H1 (cell line): ENCODE data around the gene KRTAP29-1. TPM values are rescaled to one million over a fixed set of nuclear protein-coding genes. Genes with fewer than 3 reads are reported as not detected.

Experiments used
- CTCF ChIA-PET: fragments of 300-600 bp; sonication (Branson Sonifier 250); formaldehyde crosslinking; loops from one replicate; lab custom pipeline; 2021; ENCODE audit not compliant: partially characterized antibody; lab: Charles Lee
- POLR2A ChIA-PET: fragments of 300-600 bp; sonication (Branson Sonifier 250); formaldehyde crosslinking; loops from one replicate; lab custom pipeline; 2021; ENCODE audit warnings: inconsistent platforms; ENCODE audit not compliant: partially characterized antibody; lab: Charles Lee
- DNase-seq, 2 experiments: peaks; one replicate each; pipeline versions ENCODE4 v3.0.0 to v3.0.0-alpha.2; 2010 to 2022; ENCODE audit warnings: low spot score in 2 of 2, low read depth in 1 of 2, mixed read lengths in 1 of 2
- FAIRE-seq: peaks from 2 replicates; lab custom pipeline; 2011; peaks lifted over from hg19 to GRCh38; lab: Jason Lieb, UNC
- H2AFZ ChIP-seq: 2 replicates; pipeline ENCODE4 v1.8.1; 2012; ENCODE audit warnings: low read length, inconsistent platforms
- H2AK5ac ChIP-seq: 2 replicates; pipeline ENCODE4 v1.6.1; 2013; ENCODE audit warnings: low read depth, low read length
- H2BK120ac ChIP-seq: replicated peaks from 2 replicates; pipeline ENCODE3; 2013; ENCODE audit warnings: low read depth, low read length, inconsistent platforms
- H2BK12ac ChIP-seq: 2 replicates; pipeline ENCODE4 v1.6.1; 2013; ENCODE audit warnings: low read depth, low read length
- H2BK15ac ChIP-seq: 2 replicates; pipeline ENCODE4 v1.6.1; 2013; ENCODE audit warnings: low read length
- H2BK20ac ChIP-seq: 2 replicates; pipeline ENCODE4 v1.6.1; 2013; ENCODE audit warnings: low read length
- H2BK5ac ChIP-seq: 2 replicates; pipeline ENCODE4 v1.6.1; 2013; ENCODE audit warnings: low read depth, low read length
- H3K14ac ChIP-seq: 2 replicates; pipeline ENCODE4 v1.6.1; 2013; ENCODE audit warnings: inconsistent platforms; ENCODE audit not compliant: insufficient read length
- H3K18ac ChIP-seq: 2 replicates; pipeline ENCODE4 v1.6.1; 2013; ENCODE audit warnings: low read length; ENCODE audit errors: extremely low read depth
- H3K23ac ChIP-seq: 2 replicates; pipeline ENCODE4 v1.6.1; 2013; ENCODE audit warnings: inconsistent platforms; ENCODE audit not compliant: insufficient read length
- H3K23me2 ChIP-seq: 2 replicates; pipeline ENCODE4 v1.6.1; 2013; ENCODE audit warnings: low read depth, low read length
- H3K27ac ChIP-seq: 2 replicates; pipeline ENCODE4 v1.6.1; 2011; ENCODE audit warnings: low read depth, low read length, inconsistent platforms
- H3K27me3 ChIP-seq, 4 experiments: replicated peaks in 1 of 4; 1 replicate in 1 of 4; 2 replicates in 3 of 4; pipeline versions ENCODE4 v1.6.1 to v1.8.1; 2011 to 2013; ENCODE audit warnings: low read length in 3 of 4, mild to moderate bottlenecking in 3 of 4, inconsistent platforms in 2 of 4, mixed read lengths in 2 of 4, moderate library complexity in 1 of 4; ENCODE audit not compliant: control insufficient read depth in 3 of 4, insufficient read depth in 3 of 4; ENCODE audit errors: extremely low read depth in 1 of 4
- H3K36me3 ChIP-seq, 4 experiments: 2 replicates each; pipeline versions ENCODE4 v1.6.1 to v1.8.1; 2011 to 2013; ENCODE audit warnings: mild to moderate bottlenecking in 4 of 4, low read length in 3 of 4, moderate library complexity in 2 of 4, control low read depth in 1 of 4, inconsistent platforms in 1 of 4; ENCODE audit not compliant: insufficient read depth in 4 of 4, control insufficient read depth in 2 of 4
- H3K4ac ChIP-seq: replicated peaks from 2 replicates; pipeline ENCODE3; 2013; ENCODE audit warnings: low read length, low read depth, mixed read lengths, inconsistent platforms; ENCODE audit not compliant: insufficient read length
- H3K4me1 ChIP-seq, 4 experiments: replicated peaks in 1 of 4; 1 replicate in 1 of 4; 2 replicates in 3 of 4; pipeline versions ENCODE4 v1.6.1 to v1.8.1; 2011 to 2013; ENCODE audit warnings: low read length in 3 of 4, inconsistent platforms in 2 of 4, mixed read lengths in 1 of 4; ENCODE audit not compliant: insufficient read depth in 4 of 4, control insufficient read depth in 3 of 4
- H3K4me2 ChIP-seq, 2 experiments: 2 replicates each; pipeline versions ENCODE4 v1.6.1 to v1.8.1; 2011 to 2013; ENCODE audit warnings: low read depth in 2 of 2, low read length in 2 of 2, control low read depth in 1 of 2, inconsistent platforms in 1 of 2, mild to moderate bottlenecking in 1 of 2; ENCODE audit not compliant: insufficient read depth in 1 of 2
- H3K4me3 ChIP-seq, 4 experiments: fragments of 200-600, 300-600 bp in 1 of 4; sonication (generic), shearing (Covaris generic), sonication (Bioruptor Twin) in 1 of 4; 2 replicates each; pipeline versions ENCODE4 v1.5.1 to v1.8.1; 2011 to 2016; ENCODE audit warnings: low read length in 4 of 4, low read depth in 3 of 4, control low read depth in 2 of 4, inconsistent platforms in 2 of 4, mild to moderate bottlenecking in 2 of 4, mixed read lengths in 1 of 4, moderate library complexity in 1 of 4; ENCODE audit not compliant: insufficient read depth in 2 of 4; ENCODE audit errors: extremely low read depth in 1 of 4
- H3K56ac ChIP-seq: replicated peaks from 2 replicates; pipeline ENCODE3; 2013; ENCODE audit warnings: low read depth, mild to moderate bottlenecking, mixed read lengths, low read length, inconsistent platforms; ENCODE audit not compliant: insufficient read length
- H3K79me1 ChIP-seq: 2 replicates; pipeline ENCODE4 v1.6.1; 2013; ENCODE audit warnings: low read depth, low read length, control low read depth
- H3K79me2 ChIP-seq, 2 experiments: 2 replicates each; pipeline versions ENCODE4 v1.6.1 to v1.8.1; 2012 to 2013; ENCODE audit warnings: low read length in 2 of 2, mild to moderate bottlenecking in 2 of 2, inconsistent platforms in 1 of 2; ENCODE audit not compliant: insufficient read depth in 2 of 2, control insufficient read depth in 1 of 2
- H3K9ac ChIP-seq, 4 experiments: replicated peaks in 1 of 4; 1 replicate in 1 of 4; 2 replicates in 3 of 4; pipeline versions ENCODE4 v1.6.1 to v1.8.1; 2011 to 2013; ENCODE audit warnings: low read depth in 3 of 4, low read length in 3 of 4, control low read depth in 2 of 4, mild to moderate bottlenecking in 2 of 4, moderate library complexity in 2 of 4, inconsistent platforms in 1 of 4; ENCODE audit errors: extremely low read depth in 1 of 4
- H3K9me3 ChIP-seq, 2 experiments: 2 replicates each; pipeline versions ENCODE4 v1.6.1 to v1.8.1; 2012 to 2013; ENCODE audit warnings: mild to moderate bottlenecking in 2 of 2, moderate library complexity in 2 of 2, control low read depth in 1 of 2, inconsistent platforms in 1 of 2, low read depth in 1 of 2, low read length in 1 of 2, mixed read lengths in 1 of 2; ENCODE audit not compliant: insufficient read depth in 2 of 2
- H4K20me1 ChIP-seq, 2 experiments: replicated peaks in 1 of 2; 2 replicates each; pipeline versions ENCODE3 to v1.8.1; 2011 to 2013; ENCODE audit warnings: inconsistent platforms in 2 of 2, low read length in 2 of 2, mild to moderate bottlenecking in 1 of 2; ENCODE audit not compliant: insufficient read depth in 2 of 2, control insufficient read depth in 1 of 2
- H4K5ac ChIP-seq: 2 replicates; pipeline ENCODE4 v1.6.1; 2013; ENCODE audit warnings: low read length, low read depth, mixed read lengths, inconsistent platforms; ENCODE audit not compliant: insufficient read length
- H4K8ac ChIP-seq: 2 replicates; pipeline ENCODE4 v1.8.0; 2013; ENCODE audit warnings: mild to moderate bottlenecking, moderate library complexity, low read length, inconsistent platforms; ENCODE audit not compliant: insufficient read depth; ENCODE audit errors: extremely low read depth
- H4K91ac ChIP-seq: replicated peaks from 2 replicates; pipeline ENCODE3; 2013; ENCODE audit warnings: low read length, mixed read lengths, inconsistent platforms; ENCODE audit not compliant: insufficient read length
- BCL11A ChIP-seq, 2 experiments: IDR thresholded peaks; one replicate each; pipeline ENCODE4 v1.6.1; 2011; ENCODE audit warnings: low read depth in 2 of 2, low read length in 2 of 2, mild to moderate bottlenecking in 2 of 2
- CTBP2 ChIP-seq: IDR thresholded peaks from 2 replicates; pipeline ENCODE4 v1.7.0; 2011; ENCODE audit warnings: borderline replicate concordance, mild to moderate bottlenecking, moderate library complexity, mixed read lengths, low read length; ENCODE audit not compliant: insufficient read depth, insufficient read length
- EGR1 ChIP-seq: IDR thresholded peaks from 2 replicates; pipeline ENCODE4 v1.6.1; 2011; ENCODE audit warnings: low read depth, low read length, borderline replicate concordance
- HDAC6 ChIP-seq: IDR thresholded peaks from one replicate; pipeline ENCODE4 v1.7.1; 2012; ENCODE audit warnings: low read depth, mild to moderate bottlenecking, inconsistent platforms, low read length, moderate library complexity
- JUN ChIP-seq: IDR thresholded peaks from 2 replicates; pipeline ENCODE4 v1.6.1; 2011; ENCODE audit warnings: low read depth, mild to moderate bottlenecking, improper control_type of control experiment, low read length
- NANOG ChIP-seq: IDR thresholded peaks from 2 replicates; pipeline ENCODE4 v1.6.1; 2011; ENCODE audit warnings: low read length, low read depth, mild to moderate bottlenecking, inconsistent platforms; ENCODE audit not compliant: insufficient read depth, poor library complexity, severe bottlenecking
- PHF8 ChIP-seq: fragments of 200-600 bp; sonication (generic); conservative IDR thresholded peaks from 2 replicates; pipeline ENCODE4 v1.7.1; 2012; ENCODE audit warnings: low read depth, mild to moderate bottlenecking, inconsistent platforms, low read length, moderate library complexity
- POLR2AphosphoS5 ChIP-seq: IDR thresholded peaks from 2 replicates; pipeline ENCODE4 v1.6.1; 2011; ENCODE audit warnings: low read depth, low read length
- POU5F1 ChIP-seq: IDR thresholded peaks from 2 replicates; pipeline ENCODE4 v1.6.1; 2011; ENCODE audit warnings: low read depth, mild to moderate bottlenecking, low read length, moderate library complexity
- RBBP5 ChIP-seq: IDR thresholded peaks from 2 replicates; pipeline ENCODE4 v1.7.1; 2012; ENCODE audit warnings: low read depth, mild to moderate bottlenecking, inconsistent platforms, low read length, moderate library complexity, borderline replicate concordance
- RFX5 ChIP-seq: IDR thresholded peaks from 2 replicates; pipeline ENCODE4 v1.6.1; 2011; ENCODE audit warnings: low read depth, low read length, improper control_type of control experiment, borderline replicate concordance
- SAP30 ChIP-seq: fragments of 300-600 bp; sonication (generic); IDR thresholded peaks from 2 replicates; pipeline ENCODE4 v1.7.1; 2012; ENCODE audit warnings: low read length, moderate library complexity, mild to moderate bottlenecking, inconsistent platforms; ENCODE audit not compliant: insufficient read depth, insufficient replicate concordance
- SP4 ChIP-seq: IDR thresholded peaks from 2 replicates; pipeline ENCODE4 v1.6.1; 2012; ENCODE audit warnings: low read length, inconsistent platforms
- SRF ChIP-seq: IDR thresholded peaks from 2 replicates; pipeline ENCODE4 v1.6.1; 2011; ENCODE audit warnings: mild to moderate bottlenecking, low read depth, low read length, moderate library complexity
- WGBS, 2 experiments: shearing (Covaris generic) in 1 of 2; methylation state at CpG; one replicate each; pipeline versions ENCODE4 v1.1.6 to v1.1.7; 2013 to 2015; ENCODE audit warnings: low lambda C conversion rate in 2 of 2, mixed read lengths in 2 of 2, inconsistent platforms in 1 of 2, low coverage in 1 of 2, missing lambda C conversion rate in 1 of 2; ENCODE audit not compliant: insufficient replicate concordance in 2 of 2, insufficient coverage in 1 of 2, insufficient read length in 1 of 2; ENCODE audit errors: extremely low coverage in 1 of 2, missing lambda C conversion rate in 1 of 2; 5-methylcytosine and 5-hydroxymethylcytosine counted together
- polyA plus RNA-seq, 7 experiments: library from polyadenylated mRNA; depleted of rRNA in 3 of 7; stranded (reverse) in 5 of 7; unstranded in 2 of 7; fragments of >200 nt in 5 of 7; fragments of 200-250 nt in 2 of 7; gene quantifications; 1 replicate in 5 of 7; 2 replicates in 1 of 7; 4 replicates in 1 of 7; pipeline versions ENCODE4 v1.2.1 to v1.2.3, GENCODE V29; 2011 to 2013; ENCODE audit warnings: missing spikeins in 2 of 7, mixed read lengths in 2 of 7
- total RNA-seq: library from RNA; stranded (reverse); fragmentation: NEBNext Ultra II Directional; extraction: Animal tissue kit (Norgen Biotek cat#: 25700); gene quantifications from 2 replicates; pipeline ENCODE4 v1.2.1, GENCODE V29; 2021

The KRTAP29-1 gene
- total and polyA plus RNA-seq, 2 of the 8 experiments (the other 6 are each of a cell fraction or from before 2014, with no cell fraction given), result not detected

DNA sequence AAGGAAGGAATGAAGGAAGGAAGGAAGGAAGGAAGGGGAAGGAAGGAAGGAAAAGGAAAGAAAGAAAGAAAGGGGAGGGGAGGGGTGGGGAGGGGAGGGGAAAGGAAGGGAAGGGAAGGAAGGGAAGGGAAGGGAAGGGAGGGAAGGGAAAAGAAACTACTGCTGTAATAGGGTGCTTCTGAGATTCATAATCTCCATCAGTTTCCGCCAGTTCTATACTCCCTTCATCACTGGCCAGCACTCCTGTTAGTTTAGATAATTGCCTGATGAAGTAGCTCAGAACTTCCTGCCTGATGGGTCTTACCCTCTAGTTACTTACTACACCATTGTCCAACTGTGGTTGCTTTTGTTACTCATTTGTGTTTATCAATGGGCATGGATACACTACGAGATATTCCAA, 39.4 kb downstream of the KRTAP29-1 start:
- no peaks in the 10 kb centered on the region for H3K79me1 ChIP-seq
- ChIA-PET POLR2A (no interaction called here), CTCF (no interaction called here)
- no peak overlapping the region for H2BK15ac ChIP-seq
- no peaks in the 10 kb centered on the region for H3K36me3 ChIP-seq
- no peak overlapping the region for H3K9ac ChIP-seq
- H2AFZ ChIP-seq, result no peak overlapping the region
- H2AK5ac ChIP-seq, result no peak overlapping the region
- no peaks in the 10 kb centered on the region for H3K23me2 ChIP-seq
- H3K27ac ChIP-seq, result no peak overlapping the region
- WGBS, 2 experiments, result 91% methylated on average over 2 of the region's 2 CpGs; no CpG with 5 or more reads in 1 of the 2 experiments
- FAIRE-seq (no peak), DNase-seq (no peak)
- H3K4me3 ChIP-seq, result no peak overlapping the region
- no peak overlapping the region for H2BK20ac ChIP-seq
- H4K91ac ChIP-seq, result no peak overlapping the region
- no peak overlapping the region for H3K23ac ChIP-seq
- no peak for TF ChIP-seq RFX5
- TF ChIP-seq POLR2AphosphoS5, result no peak
- TF ChIP-seq SRF, result no peak
- no peak for TF ChIP-seq HDAC6
- no peak for TF ChIP-seq POU5F1
- TF ChIP-seq BCL11A (IDR thresholded peaks at IDR 0.05; ENCODE audit: low read depth in 2 of 2, low read length in 2 of 2), result no peak
- no peak for TF ChIP-seq CTBP2
- TF ChIP-seq SAP30, result no peak
- TF ChIP-seq PHF8, result no peak
- no peak for TF ChIP-seq EGR1
- no peak for TF ChIP-seq SP4
- TF ChIP-seq NANOG, result no peak
- TF ChIP-seq RBBP5, result no peak
- no peak for TF ChIP-seq JUN
- no peak overlapping the region for H3K14ac ChIP-seq
- H2BK120ac ChIP-seq, result no peak overlapping the region
- H3K4me1 ChIP-seq, result no peaks in the 10 kb centered on the region
- no peak overlapping the region for H2BK5ac ChIP-seq
- H3K27me3 ChIP-seq, result no peaks in the 10 kb centered on the region
- H3K79me2 ChIP-seq, result no peaks in the 10 kb centered on the region
- no peak overlapping the region for H3K18ac ChIP-seq
- no peak overlapping the region for H2BK12ac ChIP-seq
- no peak overlapping the region for H4K5ac ChIP-seq
- H3K4ac ChIP-seq, result no peak overlapping the region
- H4K20me1 ChIP-seq, result no peaks in the 10 kb centered on the region
- no peaks in the 10 kb centered on the region for H3K9me3 ChIP-seq
- H3K56ac ChIP-seq, result no peak overlapping the region
- no peak overlapping the region for H4K8ac ChIP-seq
- H3K4me2 ChIP-seq, result no peak overlapping the region
